ENCODE results near the gene HOATZ. TPM values are rescaled to one million over a fixed set of nuclear protein-coding genes. Genes with fewer than 3 reads are reported as not detected.

The HOATZ gene
- total RNA-seq: 15.0 TPM
- long read RNA-seq, partial matches to known transcripts: 0 of 3 reads
- long read RNA-seq, other reads (novel, unspliced or antisense): 0 of 3 reads

DNA sequence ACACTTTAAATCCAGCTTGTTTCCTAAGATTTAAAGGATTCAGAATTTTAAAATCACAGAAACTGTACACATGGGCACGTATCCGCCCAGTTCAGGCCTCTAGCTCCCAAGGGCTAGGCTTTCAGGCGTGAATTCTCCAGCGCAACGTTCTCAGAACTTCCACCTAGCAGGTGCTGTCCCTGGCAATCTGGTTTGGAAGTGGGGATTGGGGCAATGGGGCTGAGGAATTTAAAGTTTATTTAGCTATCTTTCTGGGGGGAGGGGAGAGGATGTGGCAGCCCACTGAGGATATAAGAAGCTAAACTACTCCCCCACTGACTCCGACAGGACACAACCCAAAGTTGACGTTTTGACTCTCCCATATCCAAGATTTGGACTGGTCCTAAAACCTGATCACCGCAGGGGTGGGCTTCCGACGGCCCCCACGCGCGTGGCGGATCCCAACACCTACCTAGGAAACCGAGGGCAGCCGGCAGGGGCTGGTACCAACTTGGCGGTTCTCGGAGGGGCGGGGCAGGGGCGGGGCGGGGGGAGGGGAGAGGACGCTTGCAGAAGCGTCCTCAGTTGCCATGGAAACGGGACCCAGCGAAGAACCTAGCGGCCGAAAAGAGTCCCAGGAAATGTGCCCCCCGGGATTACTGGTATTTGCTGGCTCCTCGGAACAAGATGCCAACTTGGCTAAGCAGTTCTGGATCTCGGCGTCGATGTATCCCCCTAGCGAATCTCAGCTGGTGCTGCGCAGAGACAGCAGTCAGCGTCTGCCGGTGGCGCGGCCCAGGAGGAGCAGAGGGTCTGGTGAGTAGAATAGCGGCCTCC is at the start of gene HOATZ:
Gene HOATZ, plus strand, starts transcription at position 563 of the 816 bp plus-strand sequence. Its CDS starts 7 bp downstream, at position 570.
- Histone ChIP-seq H3K27me3 (ENCODE audit: low read depth) (peaks cover 41% of the 10 kb centered on the region), H3K9me3 (no peaks in the 10 kb centered on the region), H3K4me1 (peaks cover 7% of the 10 kb centered on the region), H3K36me3 (no peaks in the 10 kb centered on the region), H3K27ac (no peak within 1 kb of the TSS), H3K4me3 (no peak within 1 kb of the TSS)
- intact Hi-C loops (cut with DNase I): no loop called here
- DNase-seq (peak; percentile 48), ATAC-seq (peak in 1 of 2 donors; percentile 14)
- TF ChIP-seq, protein P1, sequence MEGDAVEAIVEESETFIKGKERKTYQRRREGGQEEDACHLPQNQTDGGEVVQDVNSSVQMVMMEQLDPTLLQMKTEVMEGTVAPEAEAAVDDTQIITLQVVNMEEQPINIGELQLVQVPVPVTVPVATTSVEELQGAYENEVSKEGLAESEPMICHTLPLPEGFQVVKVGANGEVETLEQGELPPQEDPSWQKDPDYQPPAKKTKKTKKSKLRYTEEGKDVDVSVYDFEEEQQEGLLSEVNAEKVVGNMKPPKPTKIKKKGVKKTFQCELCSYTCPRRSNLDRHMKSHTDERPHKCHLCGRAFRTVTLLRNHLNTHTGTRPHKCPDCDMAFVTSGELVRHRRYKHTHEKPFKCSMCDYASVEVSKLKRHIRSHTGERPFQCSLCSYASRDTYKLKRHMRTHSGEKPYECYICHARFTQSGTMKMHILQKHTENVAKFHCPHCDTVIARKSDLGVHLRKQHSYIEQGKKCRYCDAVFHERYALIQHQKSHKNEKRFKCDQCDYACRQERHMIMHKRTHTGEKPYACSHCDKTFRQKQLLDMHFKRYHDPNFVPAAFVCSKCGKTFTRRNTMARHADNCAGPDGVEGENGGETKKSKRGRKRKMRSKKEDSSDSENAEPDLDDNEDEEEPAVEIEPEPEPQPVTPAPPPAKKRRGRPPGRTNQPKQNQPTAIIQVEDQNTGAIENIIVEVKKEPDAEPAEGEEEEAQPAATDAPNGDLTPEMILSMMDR (IDR thresholded peaks at IDR 0.05): no peak

DNA sequence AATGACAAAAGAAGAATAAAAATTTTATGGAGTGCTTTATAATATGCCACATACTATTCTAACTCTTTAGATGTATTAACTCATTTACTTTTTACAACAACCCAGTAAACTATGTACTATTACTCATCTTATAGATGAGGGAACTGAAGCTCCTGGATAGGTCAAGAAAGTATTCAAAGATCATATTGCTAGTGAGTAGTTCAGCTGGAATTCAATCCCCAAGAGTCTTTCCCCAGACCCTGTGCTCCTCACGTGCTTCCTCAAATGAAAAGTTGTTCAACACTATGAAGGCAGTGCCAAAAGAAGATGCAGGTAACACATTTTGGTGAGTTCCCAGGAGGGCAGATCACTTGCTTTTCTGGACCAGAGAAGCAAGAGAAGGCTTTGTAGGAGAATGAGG is 49.2 kb upstream of the HOATZ start:
- H3K4me1 ChIP-seq: no peaks in the 10 kb centered on the region
- no peaks in the 10 kb centered on the region for H3K9me3 ChIP-seq
- H3K27ac ChIP-seq: no peak overlapping the region
- ATAC-seq (no peak), DNase-seq (no peak)
- TF ChIP-seq, protein P1 (IDR thresholded peaks at IDR 0.05): no peak
- no peak overlapping the region for H3K4me3 ChIP-seq
- intact Hi-C loops (cut with DNase I): no loop called here
- H3K27me3 ChIP-seq (ENCODE audit: low read depth): peaks cover 10% of the 10 kb centered on the region
- no peaks in the 10 kb centered on the region for H3K36me3 ChIP-seq

DNA sequence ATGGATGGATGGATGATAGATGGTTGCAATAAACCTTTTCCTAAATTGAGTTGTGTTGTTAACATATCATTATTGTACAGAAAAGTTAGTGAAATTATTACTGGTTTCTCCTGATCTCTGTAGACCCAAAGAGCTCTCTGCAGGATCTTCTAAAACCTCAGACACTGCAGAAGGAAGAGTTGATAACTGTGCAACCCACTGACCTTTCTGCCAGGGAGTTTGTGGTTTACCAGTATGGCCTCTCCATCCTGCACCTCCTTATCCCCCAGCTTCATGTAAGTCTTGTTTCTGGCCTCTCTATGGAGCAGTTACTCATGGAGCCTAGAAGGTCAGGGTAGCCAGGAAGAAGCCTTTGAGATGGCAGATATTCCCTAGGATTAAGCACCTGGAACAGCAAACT is 48.0 kb upstream of the HOATZ start:
- intact Hi-C loops (cut with DNase I): no loop called here
- no peak for DNase-seq
- no peaks in the 10 kb centered on the region for H3K27me3 ChIP-seq (ENCODE audit: low read depth)

DNA sequence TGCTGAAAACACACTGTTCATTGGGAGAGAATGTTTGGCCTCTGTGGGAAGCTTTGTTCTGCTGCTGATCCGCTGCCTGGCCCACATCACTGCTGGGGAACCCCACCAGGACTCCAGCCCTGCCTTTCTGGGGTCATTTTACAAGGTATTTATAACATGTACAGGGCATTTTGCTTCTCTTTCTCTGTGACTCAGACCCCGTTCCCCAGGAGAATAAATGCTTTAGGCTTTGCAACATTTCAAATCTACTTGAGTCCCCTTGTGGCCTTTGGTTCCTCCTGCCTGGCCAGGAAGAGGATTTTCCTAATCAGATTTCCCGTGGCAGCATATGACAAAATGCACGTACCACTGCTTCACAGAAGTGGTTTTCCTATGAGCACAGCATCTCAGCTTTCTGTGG is 45.4 kb upstream of the HOATZ start:
- H3K4me3 ChIP-seq: no peak overlapping the region
- TF ChIP-seq, protein P1 (IDR thresholded peaks at IDR 0.05): no peak
- no peaks in the 10 kb centered on the region for H3K36me3 ChIP-seq
- H3K27ac ChIP-seq: no peak overlapping the region
- no peaks in the 10 kb centered on the region for H3K27me3 ChIP-seq (ENCODE audit: low read depth)
- H3K9me3 ChIP-seq: no peaks in the 10 kb centered on the region
- no peaks in the 10 kb centered on the region for H3K4me1 ChIP-seq
- intact Hi-C loops (cut with DNase I): no loop called here
- ATAC-seq (no peak), DNase-seq (no peak)

More for the DNA sequence above, 48.0 kb upstream of the HOATZ start:
- TF ChIP-seq, protein P1 (IDR thresholded peaks at IDR 0.05): no peak
- H3K4me3 ChIP-seq: no peak overlapping the region
- no peak overlapping the region for H3K27ac ChIP-seq
- no peaks in the 10 kb centered on the region for H3K4me1 ChIP-seq
- no peaks in the 10 kb centered on the region for H3K36me3 ChIP-seq
- no peaks in the 10 kb centered on the region for H3K9me3 ChIP-seq
- no peak for ATAC-seq

DNA sequence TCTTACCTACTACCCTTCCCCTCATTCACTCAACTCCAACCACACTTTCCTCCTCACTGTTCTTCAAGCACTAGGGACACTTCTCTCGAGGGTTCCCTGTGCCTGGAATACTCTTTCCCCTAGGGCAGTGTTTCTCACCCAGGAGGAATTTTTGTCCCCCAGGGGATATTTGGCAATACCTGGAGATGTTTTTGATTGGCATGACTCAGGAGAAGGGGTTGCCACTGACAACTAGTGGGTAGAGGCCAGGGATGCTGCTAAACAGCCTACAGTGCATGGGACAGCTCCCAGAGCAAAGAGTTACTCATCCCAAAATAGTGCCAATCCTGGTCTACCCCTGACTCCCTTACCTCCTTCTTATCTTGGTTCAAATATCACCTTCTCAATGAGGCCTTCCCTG is 42.4 kb upstream of the HOATZ start:
- intact Hi-C loops (cut with DNase I): no loop called here
- Histone ChIP-seq H3K4me3 (no peak overlapping the region), H3K9me3 (no peaks in the 10 kb centered on the region), H3K27me3 (ENCODE audit: low read depth) (no peaks in the 10 kb centered on the region), H3K27ac (no peak overlapping the region), H3K4me1 (no peaks in the 10 kb centered on the region), H3K36me3 (no peaks in the 10 kb centered on the region)
- ATAC-seq: no peak
- DNase-seq: no peak
- TF ChIP-seq, protein P1 (IDR thresholded peaks at IDR 0.05): no peak

Data from lower lobe of right lung (tissue), 2 donors.